Stimulated activated CD4-positive, alpha-beta T cell treated with anti-CD3 and anti-CD28 coated beads, Interleukin-1b, Interleukin-23, amount 100 ng/mL, for 1 hour (primary cell): Measurements from ENCODE around the gene PHACTR3.

Experiments
- DNase-seq, 2 donors: peaks; one replicate each; pipeline ENCODE4 v3.0.0-alpha.2; 2020; ENCODE audit warnings: low read depth in 2 of 2

PHACTR3 gene

DNA sequence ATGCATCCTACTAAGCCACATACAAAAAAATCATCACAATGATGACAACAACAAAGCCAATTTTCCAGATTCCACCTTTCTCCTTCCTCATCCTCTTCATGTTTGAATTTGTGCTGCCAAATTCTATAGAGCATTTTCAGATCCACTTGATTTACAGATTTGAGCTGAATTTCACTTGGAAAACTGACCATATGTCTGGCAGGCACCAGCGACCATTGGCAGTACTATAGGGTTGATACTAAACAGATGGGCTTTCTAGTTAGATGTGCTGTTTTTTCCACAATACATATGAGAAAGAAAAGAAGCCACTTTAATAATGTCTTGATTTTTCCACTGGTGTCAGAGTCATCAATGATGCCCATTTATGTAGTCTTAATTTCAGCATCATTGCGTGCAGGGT is 127.0 kb downstream of the PHACTR3 start:
- no peak for DNase-seq

DNA sequence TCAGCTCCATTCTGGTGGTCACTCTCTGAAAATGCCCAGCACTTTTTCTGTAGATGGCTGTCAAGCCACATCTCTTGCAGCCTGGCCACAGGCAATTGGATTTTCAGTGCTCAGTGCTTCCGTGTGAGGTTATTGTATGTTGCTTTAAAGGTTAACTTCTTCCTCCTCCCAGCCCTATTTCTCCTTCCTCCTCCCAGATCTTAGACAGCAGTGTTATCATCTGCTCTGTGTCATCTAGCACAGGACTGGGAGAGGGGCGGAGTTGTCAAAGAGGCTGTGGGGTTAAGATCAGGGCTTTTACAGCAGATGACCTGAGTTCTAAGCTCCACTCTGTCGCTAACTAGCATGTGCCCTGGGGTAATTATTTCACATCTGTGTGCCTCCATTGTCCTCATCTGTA is 129.0 kb downstream of the PHACTR3 start:
- no peak for DNase-seq

DNA sequence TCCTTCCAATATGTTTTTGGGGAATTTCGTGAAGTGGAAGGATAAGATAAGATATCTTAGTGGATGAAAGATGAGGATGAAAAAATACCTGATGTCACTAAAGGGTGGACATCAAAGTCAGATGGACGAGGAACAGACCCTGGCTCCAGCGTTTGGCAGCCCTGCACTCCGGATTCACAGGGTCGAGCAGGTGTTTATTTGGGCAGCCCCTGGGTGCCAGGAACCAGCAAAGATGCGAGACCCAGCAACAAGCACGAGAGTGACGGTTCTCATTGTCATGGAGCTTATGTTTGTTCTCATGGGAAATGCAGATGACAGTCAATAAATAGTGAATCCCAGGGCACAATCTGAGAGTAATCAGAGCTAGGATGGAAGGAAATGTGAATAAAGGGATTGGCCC is 131.1 kb downstream of the PHACTR3 start:
- DNase-seq, result no peak

DNA sequence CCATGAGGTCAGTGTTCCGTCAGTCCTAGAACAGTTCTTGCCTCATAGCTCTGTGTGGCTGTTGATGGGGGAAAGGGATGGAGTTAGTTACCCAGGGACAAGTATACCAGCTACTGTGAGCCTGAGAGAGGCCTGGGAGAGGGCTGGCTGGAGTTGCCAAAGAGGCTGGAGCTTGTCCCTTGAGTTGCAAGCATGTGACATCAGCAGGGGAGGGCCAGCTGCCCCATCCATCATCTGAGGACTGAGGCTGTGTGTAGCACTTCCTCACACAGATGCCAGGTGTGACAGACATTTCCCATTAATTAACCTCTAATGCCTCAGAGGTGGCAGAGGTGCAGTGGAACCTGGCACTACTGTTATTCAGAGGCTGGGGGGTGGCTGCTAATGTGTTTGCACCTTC is 131.6 kb downstream of the PHACTR3 start:
- DNase-seq, result no peak

DNA sequence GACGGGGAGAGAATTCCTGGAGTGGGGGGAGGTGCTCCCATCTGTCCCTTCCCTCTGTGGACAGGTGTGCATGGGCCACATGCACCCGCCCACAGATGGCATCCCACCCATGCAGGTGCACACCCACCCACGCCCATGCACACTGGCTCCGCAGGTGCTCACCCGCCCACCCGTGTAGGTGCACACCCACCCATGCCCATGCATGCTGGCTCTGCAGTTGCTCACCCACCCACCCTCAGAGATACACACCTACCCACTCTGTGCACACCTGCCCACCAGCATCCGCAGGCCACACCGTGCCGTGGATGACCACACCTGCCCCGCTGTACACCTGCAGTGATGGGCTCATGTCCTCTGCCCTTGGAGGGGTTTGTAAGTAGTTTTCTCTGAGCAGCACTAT is 132.0 kb downstream of the PHACTR3 start:
- no peak for DNase-seq

DNA sequence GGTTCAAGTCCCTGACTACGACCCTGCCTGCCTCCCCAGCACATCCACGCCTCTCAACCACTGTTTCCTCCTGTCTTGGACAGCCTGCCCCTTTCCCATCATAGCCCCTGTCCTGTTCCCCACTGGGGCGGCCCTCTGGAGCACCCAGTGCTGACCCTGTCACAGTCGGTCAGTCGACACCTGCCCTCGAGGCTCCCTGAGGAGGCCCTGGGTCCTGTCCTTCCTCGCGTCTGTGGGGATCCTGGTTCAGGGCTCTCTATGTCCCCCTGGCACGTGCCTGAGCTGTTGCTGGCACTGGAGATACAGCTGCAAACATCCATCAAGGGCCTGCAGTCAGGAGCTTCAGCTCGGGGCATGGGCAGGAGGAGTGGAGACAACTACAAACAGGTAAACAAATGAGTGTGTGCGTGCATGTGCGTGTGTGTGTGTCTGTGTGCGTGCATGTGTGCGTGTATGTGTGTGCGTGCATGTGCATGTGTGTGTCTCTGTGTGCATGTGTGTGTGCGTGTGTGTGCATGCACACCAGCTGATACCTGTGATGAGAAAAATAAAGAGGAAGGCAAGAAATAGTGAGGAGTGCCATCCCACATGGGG is 132.8 kb downstream of the PHACTR3 start:
- no peak for DNase-seq

DNA sequence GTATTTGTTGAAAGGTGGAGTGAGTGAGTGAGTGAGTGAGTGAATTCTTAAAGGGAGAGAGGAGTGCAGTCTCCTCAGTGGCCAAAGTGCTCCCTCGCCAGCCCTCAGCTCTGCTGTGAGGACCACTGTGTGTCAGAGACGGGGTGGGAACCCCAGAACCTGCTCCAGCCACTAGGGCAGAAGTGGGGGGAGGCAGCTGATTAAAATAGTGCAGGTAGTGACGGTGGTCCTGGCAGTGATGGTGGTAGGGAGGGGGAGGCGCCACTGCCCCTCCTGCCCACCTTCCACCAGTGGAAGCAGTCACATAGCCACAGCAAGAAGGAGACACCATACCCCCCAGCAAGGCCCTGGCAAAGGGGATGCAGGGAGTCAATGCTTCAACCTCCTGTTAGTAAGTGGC is 133.5 kb downstream of the PHACTR3 start:
- DNase-seq, result no peak

DNA sequence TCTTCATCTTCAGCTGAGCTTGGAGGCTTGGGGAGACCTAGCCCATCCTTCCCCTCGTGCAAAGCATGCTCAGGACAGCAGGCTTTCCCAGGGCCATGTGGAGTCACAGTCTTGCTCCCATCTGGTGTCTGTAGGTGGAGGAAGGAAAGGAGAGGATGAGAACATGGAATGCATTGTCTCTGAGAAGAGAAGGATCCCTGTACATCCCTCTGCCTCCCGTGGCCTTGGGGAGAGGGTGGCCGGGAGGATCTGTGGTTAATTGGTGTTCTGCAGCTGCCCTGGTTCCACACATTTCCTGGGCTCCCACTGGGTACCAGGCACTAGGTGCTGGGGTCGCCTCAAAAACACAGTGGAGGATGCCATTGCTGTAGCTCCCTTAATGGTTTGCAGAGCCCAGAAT is 134.5 kb downstream of the PHACTR3 start:
- DNase-seq, result no peak

DNA sequence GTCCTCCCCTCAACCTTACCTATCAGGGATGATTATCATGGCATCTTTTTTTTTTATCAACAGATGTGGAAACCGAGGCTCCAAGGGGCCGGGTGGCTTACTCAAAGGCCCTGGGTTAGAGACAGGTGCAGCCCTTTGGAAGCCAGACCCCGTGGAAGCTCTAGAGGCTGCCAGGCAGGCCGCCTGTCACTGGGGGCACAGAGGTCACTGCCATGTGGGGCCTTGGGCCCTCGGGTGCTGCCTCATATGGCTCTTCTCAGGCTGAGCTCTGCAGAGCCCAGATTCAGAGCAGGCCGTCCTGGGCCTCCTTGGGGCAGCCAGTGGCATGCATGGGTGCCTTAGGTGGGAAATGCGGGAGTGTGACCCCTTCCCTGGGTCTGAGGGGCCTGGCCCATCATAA is 136.3 kb downstream of the PHACTR3 start:
- no peak for DNase-seq

DNA sequence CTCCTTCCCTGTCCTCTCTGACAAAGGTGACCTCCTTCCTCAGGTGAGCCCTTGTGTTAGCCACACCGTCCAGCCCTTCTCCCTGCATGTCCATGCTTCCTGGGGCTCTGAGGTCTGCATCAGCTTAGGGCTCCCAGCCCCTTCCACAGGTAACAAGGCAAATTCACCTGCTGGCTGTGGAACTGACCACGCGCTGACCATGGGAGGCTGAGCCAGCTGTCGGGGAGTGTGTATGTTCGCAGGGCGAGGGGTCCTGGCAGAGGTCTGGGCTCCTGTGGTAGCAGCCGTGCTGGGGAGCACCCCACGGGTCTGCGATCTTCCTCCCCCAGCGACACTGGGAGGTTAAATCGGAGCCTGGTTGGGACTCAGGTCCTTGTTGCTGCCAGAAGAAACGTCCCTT is 136.7 kb downstream of the PHACTR3 start:
- DNase-seq, result no peak

DNA sequence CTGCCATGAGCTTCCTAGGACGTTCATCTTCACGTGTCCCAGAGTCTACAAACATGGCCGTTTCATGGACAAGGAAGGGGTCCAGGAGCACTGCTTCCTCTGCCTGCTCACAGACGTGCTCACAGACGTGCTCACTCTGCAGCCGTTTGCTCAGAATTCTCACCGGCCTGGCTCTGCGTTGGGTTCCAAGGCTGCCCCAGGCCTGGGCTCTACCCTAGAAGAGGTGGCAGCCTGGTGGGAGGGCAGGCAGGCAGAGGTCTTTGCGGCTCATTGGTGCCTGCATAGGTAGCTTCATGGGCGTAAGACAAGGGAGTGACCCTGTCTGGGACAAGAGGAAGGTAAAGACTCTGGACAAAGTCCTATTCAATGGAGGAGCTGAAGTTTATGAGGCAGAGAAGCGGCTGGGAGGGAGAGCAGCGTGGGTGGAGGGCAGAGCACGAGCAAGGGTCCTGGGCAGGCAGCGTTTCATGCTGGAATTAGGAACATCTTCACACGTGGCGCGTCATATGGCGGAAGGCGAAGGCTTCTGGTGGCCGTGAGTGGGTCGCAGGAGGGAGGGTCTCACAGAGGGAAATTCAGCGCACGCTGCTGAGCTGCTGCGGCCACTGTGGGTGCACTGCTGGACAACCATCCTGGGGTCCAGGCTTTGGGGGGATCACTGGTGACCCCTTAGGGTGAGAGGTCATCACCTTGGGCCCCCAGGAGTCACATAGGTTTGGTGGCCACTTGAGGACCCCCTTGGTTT is 138.2 kb downstream of the PHACTR3 start:
- DNase-seq, result no peak

DNA sequence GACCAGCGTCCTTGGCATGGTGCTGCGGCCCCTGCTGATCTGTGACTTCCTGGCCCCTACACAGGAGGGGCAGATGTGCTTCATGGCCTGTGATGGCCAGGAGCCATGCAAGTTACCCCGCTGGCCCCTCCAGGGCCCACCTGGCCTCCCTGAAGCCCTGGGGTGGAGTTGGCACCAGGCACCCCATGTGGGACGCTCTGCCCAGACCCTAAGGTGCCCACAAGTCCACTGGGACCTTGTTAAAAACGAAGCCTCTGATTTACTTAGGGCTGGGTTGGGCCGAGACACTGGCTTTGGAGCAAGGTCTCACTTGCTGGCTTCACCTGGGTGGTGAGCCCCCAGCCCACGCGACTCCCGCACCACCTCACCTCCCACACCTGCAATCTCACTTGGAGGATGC is 139.0 kb downstream of the PHACTR3 start:
- no peak for DNase-seq

DNA sequence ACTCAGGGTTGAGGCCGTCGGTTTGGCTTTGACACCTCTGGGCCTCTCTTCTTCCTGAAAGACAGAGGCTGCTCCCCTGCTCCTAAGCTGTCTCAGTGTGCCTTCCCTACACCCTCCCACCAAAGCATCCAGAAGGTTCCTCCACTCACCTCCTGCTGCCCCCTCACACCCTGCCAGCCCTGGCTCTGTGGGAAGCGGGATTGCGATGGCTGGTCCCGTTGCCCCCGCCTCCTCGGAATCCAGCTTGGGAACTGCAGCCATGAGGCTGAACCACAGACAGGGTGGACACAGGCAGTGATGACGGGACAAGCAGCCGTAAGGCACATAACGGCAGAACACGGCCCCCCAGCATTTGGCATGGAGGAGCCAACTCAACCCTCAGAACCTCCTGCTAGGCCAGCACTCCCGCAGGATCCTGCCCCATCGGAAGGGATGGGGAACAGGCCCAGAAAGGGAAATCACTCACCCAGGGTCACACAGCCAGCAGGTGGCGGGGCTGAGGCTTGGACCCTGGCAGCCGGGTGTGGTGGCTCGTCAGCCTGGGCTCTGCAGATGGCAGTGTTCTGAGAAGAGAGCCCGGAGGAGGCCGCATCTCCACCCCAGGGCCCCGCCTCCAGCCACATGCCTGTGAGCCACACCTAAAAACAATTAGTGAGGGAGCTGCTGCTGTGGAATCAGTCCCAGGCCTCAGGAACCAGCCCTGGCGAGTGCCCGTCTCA is 139.6 kb downstream of the PHACTR3 start:
- no peak for DNase-seq

DNA sequence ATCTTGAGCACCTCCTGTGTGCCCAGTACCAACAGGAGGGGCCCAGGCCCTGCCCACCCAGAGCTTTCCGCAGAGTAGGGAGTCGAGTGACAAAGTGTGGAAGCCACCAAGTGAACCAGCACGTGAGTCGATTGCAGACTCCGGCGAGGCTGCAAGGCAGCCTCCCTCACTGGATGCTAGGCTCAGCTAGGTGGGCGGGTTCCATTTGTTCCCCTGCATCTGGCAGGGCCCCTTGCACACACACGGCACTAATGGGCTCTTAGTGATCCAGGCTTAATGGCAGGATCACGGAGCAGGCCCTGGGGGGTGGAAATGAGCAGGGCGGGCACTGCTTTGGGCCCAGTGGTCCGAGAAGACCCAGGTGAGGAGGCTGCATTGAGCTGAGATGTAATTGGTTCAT is 140.4 kb downstream of the PHACTR3 start:
- no peak for DNase-seq

DNA sequence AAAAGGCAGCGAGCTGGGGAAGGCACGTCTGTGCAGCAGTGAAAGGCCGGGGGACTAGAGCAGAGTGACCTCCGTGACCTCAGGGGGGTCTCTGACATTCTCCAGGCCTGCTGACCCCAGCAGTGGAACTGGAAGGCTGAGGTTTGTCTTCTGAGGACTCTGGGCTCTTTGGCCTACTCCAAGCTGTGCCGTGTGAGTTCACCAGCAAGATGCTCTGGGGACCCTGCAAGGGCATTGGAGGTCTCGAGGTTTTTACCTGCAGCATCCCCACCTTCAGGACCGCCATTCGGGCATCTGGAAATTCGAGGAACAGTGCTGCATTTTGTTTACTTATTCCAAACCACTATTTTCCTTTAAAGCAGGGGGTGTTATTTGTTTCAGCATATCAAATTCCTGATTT is 140.9 kb downstream of the PHACTR3 start:
- DNase-seq, result no peak

DNA sequence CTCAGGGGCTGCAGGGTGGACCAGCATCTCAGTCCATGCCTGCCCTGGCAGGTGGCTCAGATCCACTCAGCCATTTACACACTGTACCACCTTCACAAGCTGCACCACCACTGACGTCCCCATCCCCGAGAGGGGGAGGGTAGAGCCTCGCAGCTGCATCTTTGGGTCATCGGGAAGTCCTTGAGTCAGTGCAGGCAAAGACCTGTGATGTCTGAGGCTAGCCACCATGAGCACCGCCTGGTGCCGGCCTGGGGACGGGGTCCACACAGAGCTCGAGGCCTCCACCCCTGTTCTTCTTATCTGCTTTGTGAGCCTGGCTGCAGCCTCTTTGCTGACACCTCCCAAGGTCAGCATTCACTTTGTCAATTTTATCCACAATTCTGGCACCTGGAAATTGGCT is 141.4 kb downstream of the PHACTR3 start:
- DNase-seq, result no peak

DNA sequence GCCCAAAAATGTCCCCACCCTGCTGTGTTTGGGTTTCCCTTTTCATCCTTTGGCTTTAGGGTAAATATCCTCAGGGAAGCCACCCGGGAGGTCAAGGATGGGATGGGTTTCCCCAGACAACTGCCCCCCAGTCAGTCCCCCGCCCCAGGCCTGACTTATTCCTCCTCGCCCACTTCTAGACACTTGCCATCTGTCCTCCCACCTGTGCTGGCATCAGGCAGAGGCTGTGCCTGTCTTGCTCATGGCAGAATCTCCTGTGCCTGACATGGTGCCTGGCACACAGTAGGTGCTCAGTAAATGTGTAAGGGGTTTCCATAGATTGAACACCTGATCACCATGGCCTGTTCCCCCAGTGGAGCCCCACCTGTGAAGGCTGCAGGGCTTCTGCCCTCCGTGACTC is 141.8 kb downstream of the PHACTR3 start:
- DNase-seq, result no peak

DNA sequence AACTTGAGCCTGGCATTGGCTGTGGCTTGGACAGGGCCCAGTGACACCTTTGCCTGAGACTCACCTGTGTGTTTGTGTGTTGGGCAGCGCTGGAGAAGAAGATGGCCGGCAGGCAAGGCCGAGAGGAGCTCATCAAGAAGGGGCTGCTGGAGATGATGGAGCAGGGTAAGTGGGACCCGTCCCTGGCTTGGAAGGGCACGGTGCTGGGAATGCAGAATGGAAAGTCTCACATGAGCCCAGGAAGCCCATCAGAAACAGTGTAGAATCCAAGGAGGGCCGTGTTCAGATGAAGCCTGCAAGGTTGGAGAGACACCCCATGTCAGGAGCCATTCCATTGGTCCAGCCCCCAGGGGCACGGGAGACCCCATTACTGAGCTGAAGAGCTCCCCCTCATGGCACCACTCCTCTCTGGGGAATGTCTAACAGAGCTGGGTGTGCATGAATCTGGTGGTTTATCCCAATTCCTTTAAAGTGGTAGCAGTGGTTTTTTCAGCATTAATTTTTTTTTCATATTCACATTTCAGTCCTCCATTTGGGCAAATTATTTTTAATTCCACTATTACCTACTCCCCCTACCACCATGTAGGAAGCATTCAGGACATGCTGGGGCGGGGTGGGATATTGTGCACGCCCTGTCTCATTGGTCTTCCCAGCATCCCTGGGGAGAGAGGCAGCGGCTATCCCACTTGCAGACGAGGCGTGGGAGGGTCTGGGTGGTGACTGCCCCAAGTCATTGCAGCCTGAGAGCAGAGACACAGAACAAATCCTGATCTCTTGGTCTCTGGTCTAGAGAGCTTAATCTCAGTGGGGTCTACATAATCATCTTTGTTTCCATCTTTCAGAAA is 143.6 kb downstream of the PHACTR3 start:
- no peak for DNase-seq

DNA sequence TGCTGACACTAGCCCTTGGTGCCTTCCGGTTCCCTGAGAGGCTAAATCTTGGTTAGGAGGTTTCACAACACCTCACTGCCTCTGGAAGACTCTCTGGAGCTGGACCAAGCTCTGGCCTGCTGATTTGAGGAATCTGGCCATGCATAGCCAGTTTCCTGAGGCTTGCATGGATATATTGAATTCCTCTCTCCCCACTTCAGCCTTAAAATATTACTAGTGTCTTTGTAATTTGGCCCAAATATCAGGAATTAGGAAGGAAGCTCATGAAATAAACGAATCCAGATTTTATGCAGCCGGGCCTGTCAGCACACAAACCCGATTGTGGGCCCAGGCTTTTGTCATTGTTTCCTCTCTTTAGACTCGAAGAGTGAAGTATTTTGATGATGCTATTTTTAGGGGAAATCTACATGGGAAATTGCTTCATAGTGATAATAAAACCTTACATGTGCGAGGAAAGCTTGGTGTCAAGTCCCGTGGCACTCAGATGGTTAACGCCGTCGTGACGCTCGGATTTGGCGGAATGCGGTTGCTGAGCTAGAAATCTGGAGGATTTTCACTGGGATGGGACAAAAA is 144.4 kb downstream of the PHACTR3 start:
- no peak for DNase-seq

DNA sequence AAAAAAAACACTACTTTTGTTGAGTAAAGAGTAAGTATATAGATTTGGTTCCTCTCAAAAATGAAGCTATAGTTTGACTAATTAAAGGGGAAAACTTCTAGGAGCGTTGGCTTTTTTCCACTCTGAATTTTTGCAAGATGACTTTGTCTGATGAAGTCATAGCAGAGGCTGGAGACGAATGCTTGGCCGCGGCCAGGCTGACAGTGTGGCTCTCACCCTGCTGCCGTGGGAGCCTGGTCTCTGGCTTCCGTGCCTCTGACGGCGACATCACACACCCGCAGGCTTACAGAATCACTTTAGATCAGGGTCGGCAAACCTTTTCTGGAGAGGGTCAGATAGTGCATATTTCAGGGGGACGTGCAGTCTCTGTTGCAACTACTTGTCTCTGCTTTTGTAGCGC is 145.0 kb downstream of the PHACTR3 start:
- no peak for DNase-seq

DNA sequence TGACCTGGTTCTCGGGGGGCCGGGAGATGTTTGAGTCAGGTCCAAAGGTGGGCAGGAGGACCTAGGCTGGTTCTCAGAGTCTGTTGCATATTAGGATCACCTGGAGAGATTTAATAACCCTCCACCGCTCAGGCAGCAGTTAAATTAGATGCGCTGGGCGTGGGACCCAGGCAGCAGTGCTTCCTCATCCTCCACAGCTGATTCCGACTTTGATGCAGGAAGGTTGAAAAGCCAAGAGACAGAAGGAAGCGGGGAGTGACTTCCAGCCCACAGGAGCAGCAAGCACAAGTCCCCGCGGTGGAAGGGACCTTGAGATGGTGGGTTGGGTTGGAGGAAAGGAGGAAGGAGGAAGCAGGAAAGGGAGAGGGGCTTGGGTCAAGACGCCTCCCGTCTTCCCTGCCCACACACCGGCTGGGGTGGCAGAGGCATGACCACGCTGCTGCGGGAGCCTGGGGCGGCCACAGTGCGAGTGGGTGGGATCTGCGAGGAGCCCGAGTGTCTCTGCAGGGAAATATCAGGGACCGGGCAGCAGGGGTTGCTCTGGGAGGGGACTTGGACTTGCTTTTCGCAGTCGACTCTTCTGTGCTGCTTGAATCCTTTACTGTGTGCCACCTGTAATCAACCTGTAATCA is 146.0 kb downstream of the PHACTR3 start:
- DNase-seq, result no peak
